ENCODE results near the gene HOXA10. TPM values are rescaled to one million over a fixed set of nuclear protein-coding genes. Genes with fewer than 3 reads are reported as not detected.

Gene HOXA10
- total and polyA plus RNA-seq, 4 donors: 0.03 to 0.70 (median 0.13) TPM

DNA sequence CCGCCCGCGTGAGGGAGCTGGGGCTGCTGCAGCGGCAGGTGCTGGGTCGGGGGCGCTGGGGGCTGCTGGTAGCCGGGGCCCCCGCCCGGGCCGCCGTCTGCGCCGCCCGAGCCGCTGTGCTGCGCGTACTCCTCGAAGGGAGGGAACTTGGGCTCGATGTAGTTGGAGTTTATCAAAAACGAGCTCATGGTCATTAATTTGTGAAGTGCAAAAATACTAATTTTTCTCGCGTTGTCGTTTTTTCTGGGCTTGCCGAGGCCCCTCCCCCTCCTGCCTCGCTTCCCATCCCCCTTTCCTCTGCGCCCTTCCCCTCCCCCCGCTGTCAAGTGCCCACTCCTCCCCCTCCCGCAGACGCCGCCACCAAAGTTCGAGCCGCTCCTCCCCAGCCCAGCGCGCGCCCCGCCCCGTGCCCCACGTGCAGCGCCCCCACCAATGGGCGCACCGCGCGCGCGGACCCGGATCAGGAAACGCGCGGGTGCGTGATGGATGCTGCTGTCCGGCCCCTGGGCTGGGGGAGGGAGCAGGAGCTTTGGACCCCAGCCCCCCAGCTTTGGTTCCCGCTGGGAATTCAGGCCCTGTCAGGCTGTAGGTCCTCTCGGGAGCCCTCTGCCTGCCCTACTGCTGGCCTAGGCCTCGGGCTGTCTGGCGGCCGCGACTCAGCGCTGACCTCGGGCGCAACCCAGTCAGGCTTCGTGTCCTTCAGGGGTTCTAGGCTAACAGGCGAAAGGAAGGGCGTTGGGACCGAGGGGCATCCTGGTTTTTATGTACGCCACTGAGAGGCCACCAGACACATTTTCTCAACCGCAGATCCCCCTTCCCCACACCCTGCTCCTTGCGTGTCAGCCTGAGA, 43.4 kb downstream of the HOXA10 start, which contains the start of gene HOXA4:
Gene HOXA4, minus strand, starts transcription at position 218 of the 850 bp plus-strand sequence. Its CDS starts 24 bp downstream, at position 194.
- peaks cover 0 to 9% (median 1%) of the 10 kb centered on the region in 4 donors for H3K4me1 ChIP-seq (ENCODE audit: control insufficient read depth in 4 of 4, insufficient read depth in 4 of 4, low read length in 3 of 4)
- no peak within 1 kb of the TSS for H3K9ac ChIP-seq (ENCODE audit: low read depth in 1 of 2, low read length in 2 of 2)
- H3K9me3 ChIP-seq (ENCODE audit: control insufficient read depth in 4 of 4, low read length in 3 of 4): peaks cover 0 to 2% (median 0%) of the 10 kb centered on the region in 4 donors
- 10% methylated on average over 67 of the region's 67 CpGs for WGBS
- DNase-seq (ENCODE audit: low spot score): peak; percentile 83
- H3K4me3 ChIP-seq (ENCODE audit: low read depth in 1 of 3, low read length in 3 of 3): peak within 1 kb of the TSS; percentile 30 to 57 (median 49)
- no peaks in the 10 kb centered on the region for H3K36me3 ChIP-seq (ENCODE audit: control insufficient read depth in 4 of 4, insufficient read depth in 3 of 4, low read depth in 1 of 4, low read length in 3 of 4)
- H3K27me3 ChIP-seq (ENCODE audit: control insufficient read depth in 4 of 4, insufficient read depth in 4 of 4, low read length in 3 of 4): peaks cover 0 to 21% (median 8%) of the 10 kb centered on the region in 4 donors
- H3K27ac ChIP-seq (ENCODE audit: low read depth in 1 of 2, low read length in 2 of 2): peak within 1 kb of the TSS; percentile 63 to 70
- TF ChIP-seq RAD21 (IDR thresholded peaks at IDR 0.05) (no peak), SP1 (IDR thresholded peaks at IDR 0.05) (peak; percentile 20)

DNA sequence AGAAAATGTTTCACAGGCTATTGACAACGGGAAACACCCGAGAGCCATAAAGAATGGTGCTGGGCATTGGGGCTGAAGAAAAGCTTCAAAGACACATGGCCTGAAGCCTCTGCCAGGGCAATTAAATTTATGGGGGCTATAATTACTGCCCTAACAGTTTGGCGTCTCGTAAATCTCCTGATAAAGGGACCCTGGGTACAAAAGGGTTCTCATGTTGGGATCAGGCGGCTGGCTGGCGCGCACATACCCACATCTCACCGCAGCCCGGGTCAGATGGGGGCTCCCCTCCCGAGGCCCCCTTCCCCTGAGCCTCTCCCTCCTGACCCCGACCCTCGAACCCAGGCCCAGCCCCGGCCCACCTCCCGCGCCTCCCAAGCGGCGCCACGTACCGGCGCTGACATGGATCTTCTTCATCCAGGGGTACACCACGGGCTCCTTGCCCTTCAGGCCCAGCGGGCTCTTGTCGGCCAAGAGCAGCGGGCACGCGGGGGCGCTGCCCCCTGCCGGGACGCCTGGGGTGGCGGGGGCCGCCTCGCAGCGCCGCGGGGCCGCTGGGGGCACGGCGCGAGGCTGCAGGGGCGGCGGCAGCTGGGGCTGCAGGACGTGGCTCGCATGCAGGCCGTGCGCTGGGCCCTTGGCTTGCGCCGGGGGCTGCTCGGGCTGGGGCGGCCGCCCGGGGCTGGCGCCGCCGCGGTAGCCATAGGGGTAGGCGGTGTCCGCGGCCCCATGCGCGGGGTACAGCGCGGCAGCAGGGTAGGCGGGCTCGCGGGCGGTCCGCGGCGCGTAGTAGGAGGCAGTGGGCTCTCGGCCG, 44.2 kb downstream of the HOXA10 start:
- no peaks in the 10 kb centered on the region for H3K36me3 ChIP-seq (ENCODE audit: control insufficient read depth in 4 of 4, insufficient read depth in 3 of 4, low read depth in 1 of 4, low read length in 3 of 4)
- H3K4me3 ChIP-seq (ENCODE audit: low read depth in 1 of 3, low read length in 3 of 3): peak overlapping the region in 1 of 3 donors; percentile 57
- 13% methylated on average over 72 of the region's 72 CpGs for WGBS
- H3K27ac ChIP-seq (ENCODE audit: low read depth in 1 of 2, low read length in 2 of 2): peak overlapping the region; percentile 63 to 70
- no peak overlapping the region for H3K9ac ChIP-seq (ENCODE audit: low read depth in 1 of 2, low read length in 2 of 2)
- no peak for TF ChIP-seq EGR1 (IDR thresholded peaks at IDR 0.05; ENCODE audit: low read depth in 2 of 2)
- no peak for DNase-seq (ENCODE audit: low spot score)
- peaks cover 0 to 26% (median 8%) of the 10 kb centered on the region in 4 donors for H3K27me3 ChIP-seq (ENCODE audit: control insufficient read depth in 4 of 4, insufficient read depth in 4 of 4, low read length in 3 of 4)
- H3K4me1 ChIP-seq (ENCODE audit: control insufficient read depth in 4 of 4, insufficient read depth in 4 of 4, low read length in 3 of 4): peaks cover 0 to 9% (median 1%) of the 10 kb centered on the region in 4 donors
- peaks cover 0 to 2% (median 0%) of the 10 kb centered on the region in 4 donors for H3K9me3 ChIP-seq (ENCODE audit: control insufficient read depth in 4 of 4, low read length in 3 of 4)

DNA sequence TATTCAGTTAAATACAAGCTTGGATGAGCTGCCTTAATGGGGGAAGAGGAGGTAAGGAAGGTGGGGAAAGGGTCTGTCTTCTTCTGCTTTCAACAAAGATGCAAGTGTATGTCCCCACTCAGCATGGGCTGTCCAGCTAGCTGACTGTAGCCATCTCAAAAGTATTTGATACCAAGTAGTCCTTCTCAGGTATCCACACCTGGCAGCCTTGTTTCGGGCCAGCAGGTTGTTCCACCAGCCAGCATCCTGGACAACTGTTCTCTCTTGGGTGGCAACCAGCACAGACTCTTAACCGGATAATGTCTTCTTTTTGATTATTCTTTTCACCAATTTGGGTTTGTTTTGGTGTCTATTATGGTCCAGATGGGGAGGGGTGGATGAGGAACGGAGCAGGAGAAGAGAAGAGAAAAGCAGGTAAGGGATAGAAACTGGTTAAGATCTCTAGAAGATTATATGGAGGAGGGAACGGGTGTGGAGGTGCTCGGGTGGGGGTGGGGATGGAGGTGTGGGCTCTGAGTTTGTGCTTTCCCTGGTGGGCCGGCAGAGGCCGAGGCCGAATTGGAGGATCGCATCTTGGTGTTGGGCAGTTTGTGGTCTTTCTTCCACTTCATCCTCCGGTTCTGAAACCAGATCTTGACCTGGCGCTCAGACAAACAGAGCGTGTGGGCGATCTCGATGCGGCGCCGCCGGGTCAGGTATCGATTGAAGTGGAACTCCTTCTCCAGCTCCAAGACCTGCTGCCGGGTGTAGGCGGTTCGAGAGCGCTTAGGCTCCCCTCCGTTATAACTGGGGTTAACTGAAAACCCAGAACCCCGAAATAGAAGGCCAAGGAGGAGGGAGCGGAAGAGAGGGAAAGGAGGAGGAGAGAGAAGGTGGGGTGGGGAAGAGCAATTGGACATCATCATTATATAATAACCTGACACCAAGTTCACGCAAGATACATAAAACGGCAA, 45.1 kb downstream of the HOXA10 start:
- Histone ChIP-seq H3K27me3 (ENCODE audit: control insufficient read depth in 4 of 4, insufficient read depth in 4 of 4, low read length in 3 of 4) (peaks cover 0 to 28% (median 13%) of the 10 kb centered on the region in 4 donors), H3K27ac (ENCODE audit: low read depth in 1 of 2, low read length in 2 of 2) (peak overlapping the region in 1 of 2 donors; percentile 43), H3K9me3 (ENCODE audit: control insufficient read depth in 4 of 4, low read length in 3 of 4) (peaks cover 0 to 3% (median under 1%) of the 10 kb centered on the region in 4 donors), H3K36me3 (ENCODE audit: control insufficient read depth in 4 of 4, insufficient read depth in 3 of 4, low read depth in 1 of 4, low read length in 3 of 4) (no peaks in the 10 kb centered on the region), H3K4me1 (ENCODE audit: control insufficient read depth in 4 of 4, insufficient read depth in 4 of 4, low read length in 3 of 4) (peaks cover 0 to 9% (median 1%) of the 10 kb centered on the region in 4 donors), H3K9ac (ENCODE audit: low read depth in 1 of 2, low read length in 2 of 2) (no peak overlapping the region), H3K4me3 (ENCODE audit: low read depth in 1 of 3, low read length in 3 of 3) (peak overlapping the region in 1 of 3 donors; percentile 57)
- no peak for DNase-seq (ENCODE audit: low spot score)
- no peak for TF ChIP-seq TAF1 (conservative IDR thresholded peaks at IDR 0.05)
- TF ChIP-seq FOXA2 (IDR thresholded peaks at IDR 0.05): no peak
- TF ChIP-seq GABPA (IDR thresholded peaks at IDR 0.05 in 1 of 2, conservative IDR thresholded peaks at IDR 0.05 in 1 of 2): no peak
- TF ChIP-seq RXRA (IDR thresholded peaks at IDR 0.05): no peak
- TF ChIP-seq, protein P1, sequence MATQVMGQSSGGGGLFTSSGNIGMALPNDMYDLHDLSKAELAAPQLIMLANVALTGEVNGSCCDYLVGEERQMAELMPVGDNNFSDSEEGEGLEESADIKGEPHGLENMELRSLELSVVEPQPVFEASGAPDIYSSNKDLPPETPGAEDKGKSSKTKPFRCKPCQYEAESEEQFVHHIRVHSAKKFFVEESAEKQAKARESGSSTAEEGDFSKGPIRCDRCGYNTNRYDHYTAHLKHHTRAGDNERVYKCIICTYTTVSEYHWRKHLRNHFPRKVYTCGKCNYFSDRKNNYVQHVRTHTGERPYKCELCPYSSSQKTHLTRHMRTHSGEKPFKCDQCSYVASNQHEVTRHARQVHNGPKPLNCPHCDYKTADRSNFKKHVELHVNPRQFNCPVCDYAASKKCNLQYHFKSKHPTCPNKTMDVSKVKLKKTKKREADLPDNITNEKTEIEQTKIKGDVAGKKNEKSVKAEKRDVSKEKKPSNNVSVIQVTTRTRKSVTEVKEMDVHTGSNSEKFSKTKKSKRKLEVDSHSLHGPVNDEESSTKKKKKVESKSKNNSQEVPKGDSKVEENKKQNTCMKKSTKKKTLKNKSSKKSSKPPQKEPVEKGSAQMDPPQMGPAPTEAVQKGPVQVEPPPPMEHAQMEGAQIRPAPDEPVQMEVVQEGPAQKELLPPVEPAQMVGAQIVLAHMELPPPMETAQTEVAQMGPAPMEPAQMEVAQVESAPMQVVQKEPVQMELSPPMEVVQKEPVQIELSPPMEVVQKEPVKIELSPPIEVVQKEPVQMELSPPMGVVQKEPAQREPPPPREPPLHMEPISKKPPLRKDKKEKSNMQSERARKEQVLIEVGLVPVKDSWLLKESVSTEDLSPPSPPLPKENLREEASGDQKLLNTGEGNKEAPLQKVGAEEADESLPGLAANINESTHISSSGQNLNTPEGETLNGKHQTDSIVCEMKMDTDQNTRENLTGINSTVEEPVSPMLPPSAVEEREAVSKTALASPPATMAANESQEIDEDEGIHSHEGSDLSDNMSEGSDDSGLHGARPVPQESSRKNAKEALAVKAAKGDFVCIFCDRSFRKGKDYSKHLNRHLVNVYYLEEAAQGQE (IDR thresholded peaks at IDR 0.05): no peak
- TF ChIP-seq, protein P2, sequence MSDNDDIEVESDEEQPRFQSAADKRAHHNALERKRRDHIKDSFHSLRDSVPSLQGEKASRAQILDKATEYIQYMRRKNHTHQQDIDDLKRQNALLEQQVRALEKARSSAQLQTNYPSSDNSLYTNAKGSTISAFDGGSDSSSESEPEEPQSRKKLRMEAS (IDR thresholded peaks at IDR 0.05): no peak
- TF ChIP-seq HNF4G (IDR thresholded peaks at IDR 0.05): no peak
- no peak for TF ChIP-seq NR2F2 (IDR thresholded peaks at IDR 0.05)
- no peak for TF ChIP-seq JUND (IDR thresholded peaks at IDR 0.05)
- no peak for TF ChIP-seq YY1 (IDR thresholded peaks at IDR 0.05)
- TF ChIP-seq, protein P3, sequence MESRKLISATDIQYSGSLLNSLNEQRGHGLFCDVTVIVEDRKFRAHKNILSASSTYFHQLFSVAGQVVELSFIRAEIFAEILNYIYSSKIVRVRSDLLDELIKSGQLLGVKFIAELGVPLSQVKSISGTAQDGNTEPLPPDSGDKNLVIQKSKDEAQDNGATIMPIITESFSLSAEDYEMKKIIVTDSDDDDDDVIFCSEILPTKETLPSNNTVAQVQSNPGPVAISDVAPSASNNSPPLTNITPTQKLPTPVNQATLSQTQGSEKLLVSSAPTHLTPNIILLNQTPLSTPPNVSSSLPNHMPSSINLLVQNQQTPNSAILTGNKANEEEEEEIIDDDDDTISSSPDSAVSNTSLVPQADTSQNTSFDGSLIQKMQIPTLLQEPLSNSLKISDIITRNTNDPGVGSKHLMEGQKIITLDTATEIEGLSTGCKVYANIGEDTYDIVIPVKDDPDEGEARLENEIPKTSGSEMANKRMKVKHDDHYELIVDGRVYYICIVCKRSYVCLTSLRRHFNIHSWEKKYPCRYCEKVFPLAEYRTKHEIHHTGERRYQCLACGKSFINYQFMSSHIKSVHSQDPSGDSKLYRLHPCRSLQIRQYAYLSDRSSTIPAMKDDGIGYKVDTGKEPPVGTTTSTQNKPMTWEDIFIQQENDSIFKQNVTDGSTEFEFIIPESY (IDR thresholded peaks at IDR 0.05): no peak
- TF ChIP-seq, protein P4, sequence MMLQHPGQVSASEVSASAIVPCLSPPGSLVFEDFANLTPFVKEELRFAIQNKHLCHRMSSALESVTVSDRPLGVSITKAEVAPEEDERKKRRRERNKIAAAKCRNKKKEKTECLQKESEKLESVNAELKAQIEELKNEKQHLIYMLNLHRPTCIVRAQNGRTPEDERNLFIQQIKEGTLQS (IDR thresholded peaks at IDR 0.05): no peak
- TF ChIP-seq FOXA1 (IDR thresholded peaks at IDR 0.05): no peak
- no peak for TF ChIP-seq EGR1 (IDR thresholded peaks at IDR 0.05; ENCODE audit: low read depth in 2 of 2)
- no peak for TF ChIP-seq HNF4A (conservative IDR thresholded peaks at IDR 0.05)
- 34% methylated on average over 28 of the region's 28 CpGs for WGBS
